HG03108 (cell line): Measurements from ENCODE around the gene EIF2S2.
"Not testable (repeated sequence)": the region's sequence is repeated elsewhere in the genome, so short reads cannot be mapped to it uniquely, and the experiment has no call there.

Experiments
- ATAC-seq: cut with Tn5 transposase; IDR thresholded peaks from one replicate; pipeline ENCODE4 v1.9.1; 2021; ENCODE audit warnings: moderate library complexity; ENCODE audit not compliant: unreplicated experiment

EIF2S2 gene

DNA sequence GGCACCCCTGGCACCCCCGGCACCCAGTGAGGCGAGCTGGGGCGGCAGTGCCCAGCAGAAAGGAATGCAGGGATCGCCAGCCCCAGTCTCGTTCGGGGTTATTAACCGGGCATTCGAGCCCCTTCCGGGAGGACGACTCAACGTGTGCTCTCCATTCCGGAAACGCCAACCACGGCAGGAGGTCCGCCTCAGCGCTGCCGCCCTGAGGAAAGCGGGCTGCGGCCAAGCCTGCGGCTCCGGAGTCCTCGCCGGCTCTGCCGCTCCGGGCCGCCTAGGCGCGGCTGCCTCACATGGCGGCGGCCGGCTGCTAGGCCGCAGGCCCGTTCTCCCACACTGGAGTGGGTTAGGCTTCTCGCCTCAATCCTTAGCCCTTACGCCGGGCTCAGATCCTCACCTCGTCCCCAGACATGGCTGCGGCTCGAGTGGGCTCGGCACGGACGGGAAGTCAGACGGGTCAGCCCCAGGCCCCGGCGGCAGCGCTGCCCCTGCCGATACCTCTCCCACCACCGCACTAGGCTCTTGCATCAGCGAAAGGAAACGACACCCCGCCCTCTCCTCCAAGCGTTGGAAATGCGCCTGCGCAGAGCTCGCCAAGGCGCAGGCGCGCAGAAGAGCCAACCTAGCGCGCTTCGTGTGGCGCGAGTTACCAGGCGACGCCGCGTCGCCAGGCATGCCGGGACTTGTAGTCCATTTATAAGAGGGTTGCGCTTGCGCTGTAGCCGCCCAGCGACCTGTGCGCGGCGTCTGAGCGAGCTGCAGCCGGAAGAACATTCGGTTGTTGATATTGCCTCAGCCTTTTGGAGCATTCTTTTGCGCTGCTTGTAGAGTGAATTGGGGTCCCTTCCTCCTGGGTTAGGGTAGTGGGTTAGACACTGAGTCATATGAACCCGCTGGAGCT lies at the start of gene EIF2S2:
Gene EIF2S2 (minus strand): TSS at position 542 of the 898 bp plus-strand sequence. CDS start 133 bp downstream, at position 409.
- peak; percentile 86 for ATAC-seq

GRCh38 chr20:34157697-34158096 lies 45.7 kb upstream of the EIF2S2 start:
- ATAC-seq = not testable (repeated sequence)

DNA sequence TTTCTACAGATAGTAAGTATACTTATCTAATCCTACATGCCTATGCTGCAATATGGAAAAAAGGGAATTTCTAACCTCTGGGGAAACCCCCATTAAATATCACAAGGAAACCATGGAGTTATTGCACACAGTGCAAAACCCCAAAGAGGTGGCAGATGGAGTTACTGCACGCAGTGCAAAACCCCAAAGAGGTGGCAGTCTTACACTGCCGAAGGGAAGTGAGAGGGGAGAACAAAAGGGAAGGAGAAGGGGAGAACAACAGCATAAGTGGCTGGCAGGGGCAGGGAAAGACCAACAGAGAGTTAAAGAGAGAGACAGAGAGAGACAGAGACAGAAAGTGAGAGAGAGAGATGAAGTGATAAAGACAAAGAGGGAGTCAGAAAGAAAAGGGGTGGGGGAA lies 43.8 kb upstream of the EIF2S2 start:
- no peak for ATAC-seq

GRCh38 chr20:34153169-34153568 lies 41.1 kb upstream of the EIF2S2 start:
- not testable (repeated sequence) for ATAC-seq

DNA sequence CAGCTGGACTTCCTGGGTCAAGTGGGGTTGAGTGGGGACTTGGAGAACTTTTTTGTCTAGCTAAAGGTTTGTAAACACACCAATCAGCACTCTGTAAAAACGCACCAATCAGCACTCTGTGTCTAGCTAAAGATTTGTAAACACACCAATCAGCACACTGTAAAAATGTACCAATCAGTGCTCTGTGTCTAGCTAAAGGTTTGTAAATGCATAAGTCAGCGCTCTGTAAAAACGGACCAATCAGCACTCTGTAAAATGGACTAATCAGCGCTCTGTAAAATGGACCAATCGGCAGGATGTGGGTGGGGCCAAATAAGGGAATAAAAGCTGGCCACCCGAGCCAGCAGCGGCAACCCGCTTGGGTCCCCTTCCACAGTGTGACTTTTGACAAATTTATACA lies 40.0 kb upstream of the EIF2S2 start:
- ATAC-seq = not testable (repeated sequence)

DNA sequence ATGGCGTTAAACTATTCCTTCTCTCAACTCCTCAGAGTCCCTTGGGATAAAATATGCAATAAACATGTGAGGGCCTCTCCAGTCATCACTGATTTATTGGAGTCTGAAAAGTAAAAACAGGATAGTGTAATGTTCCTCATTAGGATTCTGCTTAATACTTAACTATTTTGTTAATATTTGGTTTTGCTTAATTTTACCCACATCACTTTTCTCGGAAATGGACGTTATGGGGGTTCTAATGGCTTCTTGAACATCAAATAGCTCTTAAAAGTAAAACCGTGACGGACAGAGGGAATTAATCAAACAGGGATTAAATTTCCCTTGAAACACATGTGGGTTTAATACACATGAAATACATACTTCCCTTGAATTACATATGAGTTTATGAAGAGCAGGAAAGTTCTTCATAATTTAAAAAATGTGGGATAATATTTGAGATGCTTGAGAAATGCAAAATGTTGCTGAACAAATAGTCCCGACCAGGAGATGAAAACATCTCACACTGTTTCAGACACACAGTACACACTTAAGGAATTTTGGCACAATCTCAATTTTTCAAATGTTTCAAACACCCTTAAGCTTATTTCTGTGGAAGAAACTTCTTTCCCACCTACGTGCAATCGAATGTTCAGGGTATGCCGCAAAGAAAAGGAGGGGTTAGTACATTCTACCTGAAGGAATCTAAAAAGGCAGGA lies 38.4 kb upstream of the EIF2S2 start:
- no peak for ATAC-seq

- no peak for ATAC-seq
Measured at GRCh38 chr20:34145280-34145819, 33.3 kb upstream of the EIF2S2 start.

GRCh38 chr20:34143951-34144350 lies 31.9 kb upstream of the EIF2S2 start:
- no peak for ATAC-seq

GRCh38 chr20:34142121-34142520 lies 30.1 kb upstream of the EIF2S2 start:
- no peak for ATAC-seq

DNA sequence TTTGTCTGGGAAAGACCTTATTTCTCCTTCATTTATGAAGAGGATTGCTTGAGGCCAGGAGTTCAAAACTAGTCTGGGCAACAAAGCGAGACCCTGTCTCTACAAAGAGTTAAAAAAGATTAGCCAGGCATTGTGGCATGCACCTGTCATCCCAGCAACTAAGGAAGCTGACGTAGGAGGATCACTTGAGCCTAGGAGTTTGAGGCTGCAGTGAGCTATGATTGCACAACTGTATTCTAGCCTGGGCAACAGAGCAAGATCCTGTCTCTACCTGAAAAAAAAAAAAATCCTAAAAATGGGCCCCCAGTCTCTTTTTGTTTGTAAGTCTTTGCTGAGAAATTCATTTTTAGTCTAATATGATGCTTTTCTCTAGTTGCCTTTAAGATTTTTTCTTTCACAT lies 29.2 kb upstream of the EIF2S2 start:
- no peak for ATAC-seq

DNA sequence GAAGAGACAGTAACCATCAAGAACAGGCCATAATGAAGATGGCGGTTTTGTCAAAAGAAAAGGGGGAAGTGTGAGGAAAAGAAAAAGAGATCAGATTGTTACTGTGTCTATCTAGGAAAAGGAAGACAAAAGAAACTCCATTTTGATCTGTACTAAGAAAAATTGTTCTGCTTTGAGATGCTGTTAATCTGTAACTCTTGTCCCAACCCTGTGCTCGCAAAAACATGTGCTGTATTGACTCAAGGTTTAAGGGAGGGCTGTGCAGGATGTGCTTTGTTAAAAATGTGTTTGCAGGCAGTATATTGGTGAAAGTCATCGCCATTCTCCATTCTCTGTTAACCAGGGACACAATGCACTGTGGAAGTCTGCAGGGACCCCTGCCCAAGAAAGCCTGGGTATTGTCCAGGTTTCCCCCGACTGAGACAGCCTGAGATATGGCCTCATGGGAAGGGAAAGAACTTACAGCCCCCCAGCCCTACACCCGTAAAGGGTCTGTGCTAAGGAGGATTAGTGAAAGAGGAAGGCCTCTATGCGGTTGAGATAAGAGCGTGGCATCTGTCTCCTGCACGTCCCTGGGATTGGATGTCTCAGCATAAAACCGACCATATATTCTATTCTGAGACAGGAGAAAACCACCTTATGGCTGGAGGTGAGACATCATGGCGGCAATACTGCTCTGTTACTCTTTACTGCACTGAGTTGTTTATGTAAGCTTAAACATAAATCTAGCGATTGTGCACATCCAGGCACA lies 23.7 kb upstream of the EIF2S2 start:
- not testable (repeated sequence) for ATAC-seq

GRCh38 chr20:34133365-34133860 lies 21.4 kb upstream of the EIF2S2 start:
- ATAC-seq = not testable (repeated sequence)

- ATAC-seq = not testable (repeated sequence)
Measured at GRCh38 chr20:34132943-34133342, 20.9 kb upstream of the EIF2S2 start.

DNA sequence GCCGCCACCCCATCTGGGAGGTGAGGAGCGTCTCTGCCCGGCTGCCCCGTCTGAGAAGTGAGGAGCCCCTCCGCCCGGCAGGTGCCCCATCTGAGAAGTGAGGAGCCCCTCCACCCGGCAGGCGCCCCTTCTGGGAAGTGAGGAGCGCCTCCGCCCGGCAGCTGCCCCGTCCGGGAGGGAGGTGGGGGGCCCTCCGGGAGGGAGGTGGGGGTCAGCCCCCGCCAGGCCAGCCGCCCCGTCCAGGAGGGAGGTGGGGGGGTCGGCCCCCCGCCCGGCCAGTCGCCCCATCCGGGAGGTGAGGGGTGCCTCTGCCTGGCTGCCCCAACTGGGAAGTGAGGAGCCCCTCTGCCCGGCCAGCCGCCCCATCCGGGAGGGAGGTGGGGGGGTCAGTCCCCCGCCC lies 20.4 kb upstream of the EIF2S2 start:
- not testable (repeated sequence) for ATAC-seq

DNA sequence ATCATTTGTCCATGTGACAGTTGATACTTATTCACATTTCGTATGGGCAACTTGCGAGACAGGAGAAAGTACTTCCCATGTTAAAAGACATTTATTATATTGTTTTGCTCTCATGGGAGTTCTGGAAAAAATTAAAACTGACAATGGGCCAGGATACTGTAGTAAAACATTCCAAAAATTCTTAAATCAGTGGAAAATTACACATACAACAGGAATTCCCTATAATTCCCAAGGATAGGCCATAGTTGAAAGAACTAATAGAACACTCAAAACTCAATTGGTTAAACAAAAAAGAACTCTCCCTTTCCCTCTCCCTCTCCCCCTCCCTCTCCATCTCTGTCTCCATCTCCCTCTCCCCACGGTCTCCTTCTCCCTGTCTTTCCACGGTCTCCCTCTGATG lies 19.4 kb upstream of the EIF2S2 start:
- ATAC-seq = no peak

GRCh38 chr20:34129518-34130162 lies 17.6 kb upstream of the EIF2S2 start:
- no peak for ATAC-seq

DNA sequence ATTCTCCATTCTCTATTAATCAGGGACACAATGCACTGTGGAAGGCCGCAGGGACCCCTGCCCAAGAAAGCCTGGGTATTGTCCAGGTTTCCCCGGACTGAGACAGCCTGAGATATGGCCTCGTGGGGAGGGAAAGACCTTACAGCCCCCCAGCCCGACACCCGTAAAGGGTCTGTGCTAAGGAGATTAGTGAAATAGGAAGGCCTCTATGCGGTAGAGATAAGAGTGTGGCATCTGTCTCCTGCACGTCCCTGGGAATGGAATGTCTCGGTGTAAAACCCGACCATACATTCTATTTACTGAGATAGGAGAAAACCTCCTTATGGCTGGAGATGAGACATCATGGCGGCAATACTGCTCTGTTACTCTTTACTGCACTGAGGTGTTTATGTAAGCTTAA lies 15.7 kb upstream of the EIF2S2 start:
- ATAC-seq = no peak

DNA sequence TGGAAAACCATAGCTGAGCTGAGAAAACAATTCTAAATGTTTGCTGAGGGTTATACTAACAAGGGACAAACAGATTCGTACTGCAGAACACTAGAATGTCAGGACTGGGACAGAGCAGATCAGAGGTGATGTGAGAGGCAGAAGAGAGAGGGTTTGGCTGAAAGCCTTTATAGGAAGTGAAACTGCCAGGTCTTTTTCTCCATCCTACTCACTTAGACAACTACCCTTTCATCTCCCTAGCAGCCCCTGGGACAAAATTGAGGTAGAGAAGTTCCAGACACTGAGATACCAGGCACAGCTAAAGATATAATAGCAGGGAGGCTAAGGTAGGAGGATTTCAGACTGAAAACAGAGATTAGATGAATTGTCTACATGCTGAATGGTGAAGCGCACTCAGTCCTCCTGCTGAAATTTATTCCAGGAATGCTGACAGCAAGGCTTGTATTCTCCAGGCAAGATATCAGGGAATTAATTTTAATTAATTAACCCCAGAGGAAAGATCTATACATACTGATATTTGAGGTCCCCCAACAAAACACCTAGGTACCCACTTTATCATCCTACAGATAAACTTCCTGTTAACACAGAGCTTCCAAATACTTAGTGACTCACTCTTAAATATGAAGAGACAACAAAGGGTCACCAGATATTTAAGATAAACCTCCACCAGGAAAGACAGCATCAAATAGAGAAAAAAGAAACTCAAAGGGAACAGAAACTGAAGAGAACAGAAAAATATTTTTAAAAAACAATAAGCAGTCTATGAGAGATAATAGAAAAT lies 12.6 kb upstream of the EIF2S2 start:
- peak; percentile 47 for ATAC-seq

DNA sequence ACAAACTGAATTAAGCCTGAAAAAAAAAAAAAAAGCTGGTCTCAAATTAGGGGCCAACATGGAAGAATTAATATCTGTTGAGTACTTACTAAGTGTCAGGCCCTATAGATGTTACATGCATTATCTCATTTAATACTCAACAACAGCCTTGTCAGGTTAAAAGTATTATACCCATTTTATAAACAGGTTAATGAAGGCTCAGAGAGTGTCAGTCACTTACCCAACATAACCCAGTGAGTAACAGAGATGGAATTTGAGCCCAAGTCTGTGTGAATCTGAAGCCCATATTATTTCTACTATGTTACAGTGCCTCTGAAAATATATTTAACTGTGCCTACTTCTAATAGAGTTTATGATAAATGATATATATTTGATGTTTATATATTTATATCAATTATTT lies 11.3 kb upstream of the EIF2S2 start:
- ATAC-seq = no peak
